GM12878 (cell line): ENCODE data around the gene STX8. TPM values are rescaled to one million over a fixed set of nuclear protein-coding genes. Genes with fewer than 3 reads are reported as not detected.

Source experiments
- ATAC-seq: fragments of 200-7000 bp; cut with Tn5 transposase; 3 replicates; pipeline ENCODE4 v1.9.1; 2020; ENCODE audit warnings: mild to moderate bottlenecking, moderate library complexity
- BruUV-seq: library from RNA; stranded (reverse); fragments of 400-500 nt; replicated peaks from 2 replicates; lab custom pipeline; 2021; lab: Mats Ljungman, UMichigan
- CTCF ChIA-PET: fragments of 300-600 bp; sonication (Branson Sonifier 250); formaldehyde crosslinking; extraction: SDS; loops from one replicate; lab custom pipeline; 2021; ENCODE audit warnings: inconsistent platforms; lab: Yijun Ruan, JAX
- POLR2A ChIA-PET: fragments of 350-600 bp; formaldehyde crosslinking; extraction: SDS; loops from one replicate; lab custom pipeline; 2021; ENCODE audit warnings: inconsistent platforms; lab: Charles Lee
- RAD21 ChIA-PET: fragments of 300-600 bp; sonication (Branson Sonifier 250); formaldehyde crosslinking; loops from one replicate; lab custom pipeline; 2023; ENCODE audit warnings: antibody characterized with exemption; ENCODE audit not compliant: unreplicated experiment; lab: Charles Lee
- SMC1A ChIA-PET: fragments of 300-600 bp; sonication (Branson Sonifier 250); formaldehyde crosslinking; loops from one replicate; lab custom pipeline; 2023; ENCODE audit not compliant: unreplicated experiment, uncharacterized antibody; lab: Charles Lee
- DNase-seq: peaks from one replicate; pipeline ENCODE4 v3.0.0-alpha.2; 2011; ENCODE audit warnings: low read depth, low spot score
- FAIRE-seq: peaks from 3 replicates; lab custom pipeline; 2011; peaks lifted over from hg19 to GRCh38; lab: Jason Lieb, UNC
- H2AFZ ChIP-seq: 2 replicates; pipeline ENCODE4 v1.6.0; 2011; ENCODE audit warnings: low read depth, low read length, control low read depth; ENCODE audit not compliant: control insufficient read depth
- H3K27ac ChIP-seq: 2 replicates; pipeline ENCODE4 v1.5.1; 2011; ENCODE audit warnings: control low read depth; ENCODE audit not compliant: control insufficient read depth, insufficient read depth
- H3K27me3 ChIP-seq, 2 experiments: replicated peaks in 1 of 2; 2 replicates each; pipeline versions ENCODE4 v1.6.0 to v1.6.1; 2011; ENCODE audit warnings: low read length in 1 of 2; ENCODE audit not compliant: control insufficient read depth in 2 of 2, insufficient read depth in 2 of 2
- H3K36me3 ChIP-seq, 2 experiments: 2 replicates each; pipeline ENCODE4 v1.5.1; 2011; ENCODE audit warnings: low read length in 1 of 2; ENCODE audit not compliant: control insufficient read depth in 2 of 2, insufficient read depth in 2 of 2
- H3K4me1 ChIP-seq: 2 replicates; pipeline ENCODE4 v1.6.1; 2011; ENCODE audit warnings: mild to moderate bottlenecking, low read length, moderate library complexity, mixed read lengths; ENCODE audit not compliant: control insufficient read depth, insufficient read depth
- H3K4me2 ChIP-seq: 2 replicates; pipeline ENCODE4 v1.6.0; 2011; ENCODE audit warnings: control low read depth; ENCODE audit not compliant: control insufficient read depth, insufficient read depth
- H3K4me3 ChIP-seq: fragments of 200-600 bp; sonication (generic); 2 replicates; pipeline ENCODE4 v1.5.1; 2016
- H3K79me2 ChIP-seq: 2 replicates; pipeline ENCODE4 v1.6.0; 2011; ENCODE audit warnings: low read length; ENCODE audit not compliant: control insufficient read depth, insufficient read depth
- H3K9ac ChIP-seq: 2 replicates; pipeline ENCODE4 v1.8.0; 2011; ENCODE audit warnings: low read length, control low read depth, mixed read lengths; ENCODE audit not compliant: control insufficient read depth, insufficient read depth
- H3K9me3 ChIP-seq: replicated peaks from 3 replicates; pipeline ENCODE4 v1.5.1; 2011; ENCODE audit warnings: mild to moderate bottlenecking, low read length; ENCODE audit not compliant: control insufficient read depth, insufficient read depth
- H4K20me1 ChIP-seq: 2 replicates; pipeline ENCODE4 v1.6.0; 2011; ENCODE audit not compliant: control insufficient read depth, insufficient read depth
- CREM ChIP-seq: IDR thresholded peaks from 2 replicates; pipeline ENCODE4 v1.6.1; 2014; ENCODE audit warnings: antibody characterized with exemption, low read depth
- EGR1 ChIP-seq, 2 experiments: IDR thresholded peaks; 1 replicate in 1 of 2; 2 replicates in 1 of 2; pipeline ENCODE4 v1.6.1; 2011 to 2012; ENCODE audit warnings: low read depth in 2 of 2, low read length in 2 of 2, borderline replicate concordance in 1 of 2, mild to moderate bottlenecking in 1 of 2, moderate library complexity in 1 of 2
- EP300 ChIP-seq, 2 experiments: fragments of 150-350 bp in 1 of 2; IDR thresholded peaks; 2 replicates each; pipeline ENCODE4 v1.6.1; 2011 to 2012; ENCODE audit warnings: low read depth in 2 of 2, low read length in 2 of 2, borderline replicate concordance in 1 of 2, improper control_type of control experiment in 1 of 2, inconsistent platforms in 1 of 2; ENCODE audit not compliant: control insufficient read depth in 1 of 2
- FOS ChIP-seq: IDR thresholded peaks from 3 replicates; pipeline ENCODE4 v1.6.1; 2011; ENCODE audit warnings: borderline replicate concordance; ENCODE audit not compliant: insufficient read length; ENCODE audit errors: extremely low read depth
- FOXM1 ChIP-seq: IDR thresholded peaks from 2 replicates; pipeline ENCODE4 v1.6.1; 2012; ENCODE audit warnings: low read depth, mild to moderate bottlenecking, inconsistent platforms, low read length, moderate library complexity
- KDM1A ChIP-seq: fragments of 200-600 bp; sonication (generic); IDR thresholded peaks from 2 replicates; pipeline ENCODE4 v1.6.1; 2016; ENCODE audit warnings: borderline replicate concordance
- NFYA ChIP-seq: IDR thresholded peaks from 2 replicates; pipeline ENCODE4 v1.6.1; 2011; ENCODE audit warnings: low read depth, mild to moderate bottlenecking, low read length, improper control_type of control experiment, borderline replicate concordance
- PAX5 ChIP-seq: IDR thresholded peaks from 2 replicates; pipeline ENCODE4 v1.6.1; 2011; ENCODE audit warnings: low read depth, low read length, borderline replicate concordance
- PAX8 ChIP-seq: fragments of 450-650 bp; IDR thresholded peaks from 2 replicates; pipeline ENCODE4 v1.6.1; 2017; ENCODE audit warnings: mild to moderate bottlenecking, moderate library complexity
- SPI1 ChIP-seq: IDR thresholded peaks from 2 replicates; pipeline ENCODE4 v1.6.1; 2011; ENCODE audit warnings: low read depth, mild to moderate bottlenecking, low read length, moderate library complexity, borderline replicate concordance; ENCODE audit not compliant: insufficient read depth
- TARDBP ChIP-seq: IDR thresholded peaks from 2 replicates; pipeline ENCODE4 v1.6.1; 2016; ENCODE audit warnings: borderline replicate concordance
- TBL1XR1 ChIP-seq: IDR thresholded peaks from 2 replicates; pipeline ENCODE4 v1.6.1; 2012; ENCODE audit warnings: low read depth, low read length, improper control_type of control experiment
- ZNF592 ChIP-seq: fragments of 450-650 bp; IDR thresholded peaks from 2 replicates; pipeline ENCODE4 v1.6.1; 2017; ENCODE audit warnings: mild to moderate bottlenecking, moderate library complexity
- WGBS: methylation state at CpG from one replicate; pipeline ENCODE4 v1.1.6; 2016; ENCODE audit warnings: low lambda C conversion rate; ENCODE audit not compliant: insufficient replicate concordance, insufficient coverage; ENCODE audit errors: missing lambda C conversion rate; 5-methylcytosine and 5-hydroxymethylcytosine counted together
- in situ Hi-C: fragments of 300-500 bp; cut with MboI; formaldehyde crosslinking; loops from 9 replicates; pipeline ENCODE4 v1.14.3; 2018; ENCODE audit warnings: mixed read lengths
- intact Hi-C: fragments of 100-400 bp; cut with micrococcal nuclease; formaldehyde crosslinking; loops from one replicate; pipeline ENCODE4 v1.14.2; 2022; ENCODE audit not compliant: unreplicated experiment
- polyA plus RNA-seq, 11 experiments: library from polyadenylated mRNA; depleted of rRNA in 4 of 11; unstranded in 6 of 11; stranded (reverse) in 5 of 11; fragments of >200 nt; fragmentation: Nextera tagmentation in 4 of 11; fragmentation: Illumina TruSeq in 1 of 11; extraction: Ambion mirVana in 4 of 11; extraction: Trizol in 1 of 11; gene quantifications; 1 replicate in 1 of 11; 2 replicates in 10 of 11; pipeline versions ENCODE4 v1.2.1 to v1.2.3, GENCODE V29; 2011 to 2016; ENCODE audit warnings: inconsistent platforms in 2 of 11, missing spikeins in 2 of 11, low read depth in 1 of 11
- total RNA-seq, 4 experiments: library from RNA; depleted of rRNA in 3 of 4; stranded (reverse); fragments of >200 nt in 3 of 4; fragmentation: Illumina TruSeq in 1 of 4; extraction: Trizol in 1 of 4; gene quantifications; 2 replicates each; pipeline versions ENCODE4 v1.2.1 to v1.2.3, GENCODE V29; 2013 to 2021

STX8 gene
- total and polyA plus RNA-seq, 10 of the 15 experiments (the other 5 are each of a cell fraction or from before 2014, with no cell fraction given), result 47.9 to 151 (median 72.9) TPM

- no peak for TF ChIP-seq PAX8
- TF ChIP-seq EGR1 (IDR thresholded peaks at IDR 0.05; ENCODE audit: borderline replicate concordance in 1 of 2, low read depth in 2 of 2, low read length in 2 of 2), result no peak
- TF ChIP-seq PAX5, result no peak
- TF ChIP-seq NFYA, result no peak
Observed at GRCh38 chr17:9522074-9522473, 53.5 kb downstream of the STX8 start (continued).

- no peaks in the 10 kb centered on the region for H3K36me3 ChIP-seq
- 90% methylated on average over 4 of the region's 4 CpGs for WGBS
- in situ Hi-C loops (no loop called here), intact Hi-C loops (loop anchor here (5.0 kb wide), 3 partner anchors 119 to 529 kb away; no protein-coding TSS in a partner anchor)
- no peaks in the 10 kb centered on the region for H3K79me2 ChIP-seq
- POLR2A ChIA-PET, result no interaction called here
- H2AFZ ChIP-seq, result no peak overlapping the region
- FAIRE-seq (no peak), ATAC-seq (no peak), DNase-seq (no peak)
- SMC1A ChIA-PET, result interaction anchor here (1.3 to 2.8 kb wide), 6 partner anchors 13 to 525 kb away, joined by 3 to 14 read pairs (median 4); no protein-coding TSS in a partner anchor
- TF ChIP-seq EGR1 (IDR thresholded peaks at IDR 0.05; ENCODE audit: borderline replicate concordance in 1 of 2, low read depth in 2 of 2, low read length in 2 of 2) (no peak), FOXM1 (no peak), CREM (no peak), TBL1XR1 (no peak), KDM1A (no peak), FOS (no peak), ZNF592 (no peak), TARDBP (no peak), EP300 (IDR thresholded peaks at IDR 0.05; ENCODE audit: borderline replicate concordance in 1 of 2, control insufficient read depth in 1 of 2, low read depth in 2 of 2, low read length in 2 of 2) (no peak), SPI1 (no peak)
- no peak overlapping the region for H3K4me3 ChIP-seq
- H4K20me1 ChIP-seq, result 0 out of 2 replicates have a peak, but pooled peaks cover 3% of the 10 kb centered on the region
- RAD21 ChIA-PET, result no interaction called here
- CTCF ChIA-PET, result interaction anchor here (0.8 to 4.3 kb wide), 5 partner anchors 13 to 523 kb away, joined by 3 to 25 read pairs (median 5); no protein-coding TSS in a partner anchor
- H3K27ac ChIP-seq, result no peak overlapping the region
- H3K9me3 ChIP-seq, result no peaks in the 10 kb centered on the region
- H3K27me3 ChIP-seq, result no peaks in the 10 kb centered on the region
- no peak overlapping the region for H3K9ac ChIP-seq
- BruUV-seq, result no TSS peak
- H3K4me2 ChIP-seq, result no peak overlapping the region
- H3K4me1 ChIP-seq, result no peaks in the 10 kb centered on the region
Observed at GRCh38 chr17:9521062-9521461, 54.6 kb downstream of the STX8 start.
